Heart left ventricle (tissue), 16 donors: ENCODE data around the gene TSPAN13. TPM values are rescaled to one million over a fixed set of nuclear protein-coding genes. Genes with fewer than 3 reads are reported as not detected.

ENCODE experiments used
- ATAC-seq, 4 donors: fragments of 200-7000 bp; cut with Tn5 transposase; one replicate each; pipeline ENCODE4 v1.9.1; 2020 to 2022; ENCODE audit warnings: moderate library complexity in 4 of 4, mild to moderate bottlenecking in 3 of 4, moderate number of reproducible peaks in 1 of 4
- DNase-seq, 5 donors: peaks; one replicate each; pipeline ENCODE4 v3.0.0-alpha.2; 2020
- H3K27ac ChIP-seq, 12 donors: fragments of 200-600 bp; sonication (generic) in 4 of 12; one replicate each; pipeline versions ENCODE4 v1.5.0 to v1.8.0; 2016 to 2022; ENCODE audit warnings: mild to moderate bottlenecking in 2 of 12
- H3K27me3 ChIP-seq, 9 donors: fragments of 200-600 bp; sonication (generic) in 2 of 9; one replicate each; pipeline versions ENCODE4 v1.5.1 to v1.8.0; 2016 to 2022; ENCODE audit warnings: mild to moderate bottlenecking in 3 of 9
- H3K36me3 ChIP-seq, 9 donors: fragments of 200-600 bp; sonication (generic) in 2 of 9; one replicate each; pipeline versions ENCODE4 v1.5.0 to v1.8.0; 2018 to 2022; ENCODE audit warnings: mild to moderate bottlenecking in 2 of 9
- H3K4me1 ChIP-seq, 12 donors: fragments of 200-600 bp; sonication (generic) in 4 of 12; one replicate each; pipeline versions ENCODE4 v1.5.0 to v1.8.0; 2016 to 2022; ENCODE audit warnings: mild to moderate bottlenecking in 3 of 12
- H3K4me3 ChIP-seq, 12 donors: fragments of 200-600 bp; sonication (generic) in 4 of 12; one replicate each; pipeline versions ENCODE4 v1.5.0 to v1.8.0; 2017 to 2022; ENCODE audit warnings: mild to moderate bottlenecking in 9 of 12, moderate library complexity in 4 of 12
- H3K9me3 ChIP-seq, 12 donors: fragments of 200-600 bp; sonication (generic) in 4 of 12; one replicate each; pipeline versions ENCODE4 v1.5.0 to v1.8.0; 2016 to 2022; ENCODE audit warnings: mild to moderate bottlenecking in 1 of 12
- POLR2A ChIP-seq, 2 donors: fragments of 450-650 bp; IDR thresholded peaks; one replicate each; pipeline ENCODE4 v1.6.1; 2017; ENCODE audit warnings: antibody characterized with exemption in 2 of 2, mild to moderate bottlenecking in 2 of 2, moderate library complexity in 2 of 2
- WGBS, 4 donors: extraction: QIAGEN DNeasy Blood & Tissue Kit in 2 of 4; methylation state at CpG; one replicate each; pipeline versions ENCODE4 v1.1.5 to v1.1.7; 2013 to 2018; 5-methylcytosine and 5-hydroxymethylcytosine counted together
- intact Hi-C, 10 donors: fragments of 100-400 bp; cut with DNase I; formaldehyde crosslinking; loops; one replicate each; pipeline versions ENCODE4 v1.11.1 to v1.14.2; 2022
- polyA plus RNA-seq, 2 donors: library from polyadenylated mRNA; stranded (reverse); fragments of 200-250 nt; gene quantifications; one replicate each; pipeline ENCODE4 v1.2.3, GENCODE V29; 2013
- total RNA-seq, 9 donors: library from RNA; depleted of rRNA in 2 of 9; stranded (reverse); fragments of >200 nt in 2 of 9; fragmentation: NEBNext Ultra II Directional in 3 of 9; extraction: Animal tissue kit (Norgen Biotek cat#: 25700) in 3 of 9; gene quantifications; one replicate each; pipeline versions ENCODE4 v1.1.0 to v1.2.4, GENCODE V29; 2016 to 2023
- TF ChIP-seq, protein P1 (sequence below), 12 donors: fragments of 200-600 bp; sonication (generic) in 4 of 12; IDR thresholded peaks; one replicate each; pipeline versions ENCODE4 v1.5.0 to v1.8.0; 2018 to 2022; ENCODE audit warnings: antibody characterized with exemption in 12 of 12, mild to moderate bottlenecking in 5 of 12
- donor health status: ischemic (EF 13 %, LVEDD 7.1; RV severe dilation, severe dysfunction).
- donor health status: healthy with polysubstance abuse.
- donor health status: DM: no; HTN: yes; CAD: no.
- donor health status: DM: no; HTN: no; CAD: no.
- donor health status: ischemic (EF 25% LVEDD 6.9; RV normal size, moderate dysfunction).
- donor health status: ischemic (EF 25% LVEDD 5.7; RV mildly dilated, moderate dysfunction).
- donor health status: healthy.
- donor health status: DM: yes; HTN: yes; CAD: no.
- donor health status: ischemic (EF 35%, LVEDD 5.7; RV mildly dilated, moderate dysfunction).
- donor health status: nonischemic (EF 11% LVEDD 7.7; RV severe dilation, severe dysfunction).
- donor health status: DM: yes; HTN: yes; CAD: no.
- donor health status: PGD.
- donor health status: ischemic (EF 29% LVEDD 5.4; RV normal size, mild dysfunction).
- donor health status: nonischemic (EF 23%, LVEDD 6.1; RV moderate dilation, normal function).

TSPAN13 gene
- total and polyA plus RNA-seq, 11 donors: 7.4 to 39.5 (median 14.8) TPM

DNA sequence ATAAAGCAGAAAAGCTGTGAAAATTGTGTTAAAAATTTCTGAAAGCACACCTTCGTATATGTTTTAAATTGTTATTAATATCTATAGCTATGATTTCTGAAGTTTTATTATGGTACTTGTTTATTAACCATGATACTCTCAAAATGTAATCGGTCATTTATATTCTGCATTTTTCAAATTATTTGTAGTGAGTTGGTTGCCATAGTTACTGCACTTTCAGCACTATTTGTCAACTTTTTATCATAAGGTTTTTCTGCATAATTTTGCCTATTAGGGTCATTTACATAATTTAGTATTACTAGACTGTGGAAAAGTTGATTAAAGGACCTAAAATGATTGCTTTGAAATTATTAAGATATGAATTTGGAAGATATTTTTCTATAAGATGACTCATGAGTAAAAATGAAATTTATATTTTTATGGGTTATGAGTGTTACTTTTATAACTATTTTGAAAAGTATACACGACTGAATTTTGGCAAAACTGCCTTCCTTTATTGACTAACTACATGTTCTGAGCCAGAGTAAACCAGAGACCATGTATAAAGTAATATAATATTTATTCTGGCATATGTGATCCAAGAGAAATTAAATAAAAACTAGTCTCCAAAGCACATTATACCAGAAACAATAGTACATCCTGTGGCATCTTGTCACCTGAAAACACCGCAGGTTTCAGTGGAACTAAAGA, 59.1 kb downstream of the TSPAN13 start:
- Histone ChIP-seq H3K36me3 (no peaks in the 10 kb centered on the region), H3K4me1 (peaks cover 0 to 30% (median 0%) of the 10 kb centered on the region in 12 donors), H3K9me3 (no peaks in the 10 kb centered on the region), H3K27ac (no peak overlapping the region), H3K4me3 (no peak overlapping the region), H3K27me3 (no peaks in the 10 kb centered on the region)
- intact Hi-C loops: no loop called here
- no peak for ATAC-seq
- 82 to 88% (median 85%) methylated on average over 4 of the region's 4 CpGs for WGBS, 4 donors
- DNase-seq: no peak
- TF ChIP-seq POLR2A (IDR thresholded peaks at IDR 0.05): no peak
- TF ChIP-seq, protein P1, sequence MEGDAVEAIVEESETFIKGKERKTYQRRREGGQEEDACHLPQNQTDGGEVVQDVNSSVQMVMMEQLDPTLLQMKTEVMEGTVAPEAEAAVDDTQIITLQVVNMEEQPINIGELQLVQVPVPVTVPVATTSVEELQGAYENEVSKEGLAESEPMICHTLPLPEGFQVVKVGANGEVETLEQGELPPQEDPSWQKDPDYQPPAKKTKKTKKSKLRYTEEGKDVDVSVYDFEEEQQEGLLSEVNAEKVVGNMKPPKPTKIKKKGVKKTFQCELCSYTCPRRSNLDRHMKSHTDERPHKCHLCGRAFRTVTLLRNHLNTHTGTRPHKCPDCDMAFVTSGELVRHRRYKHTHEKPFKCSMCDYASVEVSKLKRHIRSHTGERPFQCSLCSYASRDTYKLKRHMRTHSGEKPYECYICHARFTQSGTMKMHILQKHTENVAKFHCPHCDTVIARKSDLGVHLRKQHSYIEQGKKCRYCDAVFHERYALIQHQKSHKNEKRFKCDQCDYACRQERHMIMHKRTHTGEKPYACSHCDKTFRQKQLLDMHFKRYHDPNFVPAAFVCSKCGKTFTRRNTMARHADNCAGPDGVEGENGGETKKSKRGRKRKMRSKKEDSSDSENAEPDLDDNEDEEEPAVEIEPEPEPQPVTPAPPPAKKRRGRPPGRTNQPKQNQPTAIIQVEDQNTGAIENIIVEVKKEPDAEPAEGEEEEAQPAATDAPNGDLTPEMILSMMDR (IDR thresholded peaks at IDR 0.05): no peak

DNA sequence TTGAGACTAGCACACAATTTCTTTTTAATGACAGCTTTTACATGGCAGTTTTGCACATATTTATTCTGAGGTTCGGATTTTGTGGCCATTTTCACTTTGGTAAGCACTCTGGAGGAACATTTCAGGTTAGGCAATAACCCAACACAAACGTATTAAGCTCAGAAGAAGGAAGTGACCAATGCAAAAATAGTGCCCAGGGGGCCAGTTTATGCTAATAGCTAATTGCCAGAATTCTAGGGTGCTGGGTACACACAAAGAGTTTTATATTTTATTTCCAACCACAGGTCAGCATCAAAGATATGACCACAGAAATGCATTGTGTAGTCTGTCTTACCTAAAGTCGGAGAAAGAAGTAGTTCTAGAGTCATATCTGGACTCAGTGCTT, 59.7 kb downstream of the TSPAN13 start:
- Histone ChIP-seq H3K4me3 (no peak overlapping the region), H3K27ac (no peak overlapping the region), H3K27me3 (no peaks in the 10 kb centered on the region), H3K36me3 (no peaks in the 10 kb centered on the region), H3K9me3 (no peaks in the 10 kb centered on the region), H3K4me1 (peaks cover 0 to 30% (median 0%) of the 10 kb centered on the region in 12 donors)
- TF ChIP-seq, protein P1 (IDR thresholded peaks at IDR 0.05): no peak
- no peak for TF ChIP-seq POLR2A (IDR thresholded peaks at IDR 0.05)
- no peak for DNase-seq
- 67 to 81% (median 76%) methylated on average over 3 of the region's 3 CpGs for WGBS, 4 donors
- ATAC-seq: no peak
- intact Hi-C loops: no loop called here

DNA sequence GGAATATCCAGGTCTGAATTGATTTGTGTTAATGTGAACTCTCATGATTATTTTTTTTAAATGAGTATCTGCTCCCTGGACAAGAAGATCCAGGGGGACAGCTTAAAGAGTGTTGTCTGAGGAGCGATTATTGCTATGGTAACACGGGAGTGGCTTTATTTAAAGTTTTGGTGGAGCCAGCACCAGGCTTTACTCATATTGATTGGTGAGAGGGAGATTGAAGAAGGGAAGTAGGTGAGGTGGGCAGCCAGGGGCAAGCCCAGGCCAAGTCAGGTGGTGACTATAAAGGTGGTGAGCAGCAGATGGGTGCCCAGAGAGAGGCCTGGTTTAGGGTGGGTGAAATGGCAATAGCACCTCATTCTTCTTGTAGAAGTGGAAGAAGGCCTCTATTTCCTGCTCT, 61.4 kb downstream of the TSPAN13 start:
- ATAC-seq (no peak), DNase-seq (no peak)
- Histone ChIP-seq H3K27ac (no peak overlapping the region), H3K4me3 (no peak overlapping the region), H3K4me1 (peaks cover 0 to 30% (median 0%) of the 10 kb centered on the region in 12 donors), H3K9me3 (no peaks in the 10 kb centered on the region), H3K36me3 (no peaks in the 10 kb centered on the region), H3K27me3 (no peaks in the 10 kb centered on the region)
- 88 to 100% (median 96%) methylated on average over 2 of the region's 2 CpGs for WGBS, 4 donors
- intact Hi-C loops: no loop called here
- TF ChIP-seq, protein P1 (IDR thresholded peaks at IDR 0.05): no peak
- TF ChIP-seq POLR2A (IDR thresholded peaks at IDR 0.05): no peak

DNA sequence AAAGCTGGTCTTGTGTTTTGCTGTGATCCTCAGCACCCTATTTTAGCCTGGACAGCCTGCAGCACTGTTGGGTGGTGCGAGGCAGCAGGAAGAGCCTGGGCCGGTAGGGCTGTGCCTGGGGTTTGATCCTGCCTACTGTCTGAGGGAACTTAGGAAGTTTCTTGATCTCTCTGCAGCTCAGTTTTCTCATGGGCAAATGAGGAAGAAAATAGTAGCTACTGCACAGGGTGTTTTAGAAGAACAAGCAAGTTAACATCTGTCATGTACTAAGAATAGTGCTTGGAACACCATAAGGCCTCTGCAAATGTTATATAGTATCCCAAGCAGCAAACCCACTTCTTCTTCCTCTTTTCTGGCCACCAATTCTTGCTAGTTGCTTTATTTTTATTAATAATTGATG, 63.3 kb downstream of the TSPAN13 start:
- DNase-seq: no peak
- intact Hi-C loops: no loop called here
- peak overlapping the region in 1 of 12 donors; percentile 46 for H3K27ac ChIP-seq

More for the DNA sequence above, 63.3 kb downstream of the TSPAN13 start:
- Histone ChIP-seq H3K27me3 (no peaks in the 10 kb centered on the region), H3K9me3 (no peaks in the 10 kb centered on the region), H3K4me3 (no peak overlapping the region), H3K36me3 (no peaks in the 10 kb centered on the region), H3K4me1 (peaks cover 0 to 30% (median 0%) of the 10 kb centered on the region in 12 donors)
- ATAC-seq: peak; percentile 61 to 84 (median 74)
- 58 to 81% (median 66%) methylated on average over 2 of the region's 2 CpGs for WGBS, 4 donors
- TF ChIP-seq, protein P1 (IDR thresholded peaks at IDR 0.05): no peak
- no peak for TF ChIP-seq POLR2A (IDR thresholded peaks at IDR 0.05)
